K562 (cell line): Measurements from ENCODE around the gene ATMIN. TPM values are rescaled to one million over a fixed set of nuclear protein-coding genes. Genes with fewer than 3 reads are reported as not detected.

ENCODE experiments used
- ATAC-seq: fragments of 200-7000 bp; cut with Tn5 transposase; 3 replicates; pipeline ENCODE4 v1.9.1; 2020; ENCODE audit warnings: moderate library complexity
- BruUV-seq: library from RNA; stranded (reverse); fragments of 400-500 nt; replicated peaks from 2 replicates; lab custom pipeline; 2021; lab: Mats Ljungman, UMichigan
- CTCF ChIA-PET: fragments of 300-600 bp; formaldehyde crosslinking; extraction: SDS; loops from one replicate; lab custom pipeline; 2021; ENCODE audit warnings: low intra/inter-chr PET ratio; lab: Yijun Ruan, JAX
- POLR2A ChIA-PET: fragments of 300-600, 350-650 bp; sonication (Branson Sonifier 250); formaldehyde crosslinking; extraction: SDS; loops from one replicate; lab custom pipeline; 2021; ENCODE audit warnings: antibody characterized with exemption, inconsistent platforms; lab: Yijun Ruan, JAX
- DNase-seq, 4 experiments: peaks; one replicate each; pipeline versions ENCODE4 v3.0.0 to v3.0.0-alpha.2; 2011 to 2018; ENCODE audit warnings: low spot score in 3 of 4, mixed read lengths in 3 of 4; ENCODE audit errors: extremely low read depth in 1 of 4
- FAIRE-seq: peaks from 2 replicates; lab custom pipeline; 2011; peaks lifted over from hg19 to GRCh38; lab: Jason Lieb, UNC
- H2AFZ ChIP-seq: 2 replicates; pipeline ENCODE4 v1.6.0; 2011; ENCODE audit warnings: low read depth, low read length, control low read depth, inconsistent platforms
- H3K27ac ChIP-seq: fragments of 200-600 bp; 3 replicates; pipeline ENCODE4 v1.8.0; 2011; ENCODE audit warnings: low read depth, mild to moderate bottlenecking, control low read depth, inconsistent platforms, low read length, moderate library complexity, mixed read lengths; ENCODE audit errors: extremely low read depth
- H3K27me3 ChIP-seq, 2 experiments: fragments of 300-600 bp in 1 of 2; 2 replicates in 1 of 2; 3 replicates in 1 of 2; pipeline versions ENCODE4 v1.6.0 to v1.8.0; 2011; ENCODE audit warnings: inconsistent platforms in 2 of 2, low read length in 2 of 2, mild to moderate bottlenecking in 1 of 2, mixed read lengths in 1 of 2, moderate library complexity in 1 of 2; ENCODE audit not compliant: control insufficient read depth in 2 of 2, insufficient read depth in 2 of 2
- H3K36me3 ChIP-seq: fragments of 300-600 bp; 3 replicates; pipeline ENCODE4 v1.8.0; 2011; ENCODE audit warnings: mild to moderate bottlenecking, low read length, inconsistent platforms; ENCODE audit not compliant: control insufficient read depth, insufficient read depth
- H3K4me1 ChIP-seq, 2 experiments: fragments of 200-600 bp in 1 of 2; replicated peaks in 1 of 2; 2 replicates in 1 of 2; 3 replicates in 1 of 2; pipeline versions ENCODE4 v1.5.1 to v1.8.0; 2011; ENCODE audit warnings: inconsistent platforms in 2 of 2, low read length in 2 of 2, mild to moderate bottlenecking in 1 of 2, mixed read lengths in 1 of 2, moderate library complexity in 1 of 2; ENCODE audit not compliant: control insufficient read depth in 2 of 2, insufficient read depth in 2 of 2
- H3K4me2 ChIP-seq: 2 replicates; pipeline ENCODE4 v1.6.1; 2011; ENCODE audit warnings: low read length, control low read depth, inconsistent platforms, mixed read lengths; ENCODE audit not compliant: insufficient read depth
- H3K4me3 ChIP-seq: fragments of 200-600 bp; sonication (generic), shearing (Covaris generic); 2 replicates; pipeline ENCODE4 v1.5.1; 2016; ENCODE audit warnings: control low read depth, inconsistent platforms
- H3K79me2 ChIP-seq: fragments of 200-600 bp; 3 replicates; pipeline ENCODE4 v1.8.0; 2011; ENCODE audit warnings: low read length, inconsistent platforms; ENCODE audit not compliant: control insufficient read depth, insufficient read depth
- H3K9ac ChIP-seq, 2 experiments: 2 replicates each; pipeline versions ENCODE4 v1.6.0 to v1.6.1; 2011; ENCODE audit warnings: low read depth in 2 of 2, low read length in 2 of 2, control low read depth in 1 of 2, inconsistent platforms in 1 of 2, mild to moderate bottlenecking in 1 of 2, mixed read lengths in 1 of 2; ENCODE audit not compliant: insufficient read depth in 1 of 2
- H3K9me1 ChIP-seq: one replicate; pipeline ENCODE4 v1.6.0; 2011; ENCODE audit warnings: inconsistent platforms, mild to moderate bottlenecking, low read length, moderate library complexity; ENCODE audit not compliant: control insufficient read depth, insufficient read depth
- H3K9me3 ChIP-seq: replicated peaks from 2 replicates; pipeline ENCODE4 v1.5.1; 2011; ENCODE audit warnings: low read depth, low read length, inconsistent platforms; ENCODE audit not compliant: control insufficient read depth, insufficient read depth
- H4K20me1 ChIP-seq: replicated peaks from 2 replicates; pipeline ENCODE4 v1.6.1; 2011; ENCODE audit warnings: low read length, inconsistent platforms, mixed read lengths; ENCODE audit not compliant: control insufficient read depth, insufficient read depth
- NFE2 ChIP-seq: IDR thresholded peaks from 2 replicates; pipeline ENCODE4 v1.6.1; 2014; ENCODE audit warnings: antibody characterized with exemption, low read depth
- RAD51 ChIP-seq: fragments of 450-650 bp; IDR thresholded peaks from 2 replicates; pipeline ENCODE4 v1.7.1; 2016; ENCODE audit warnings: low read depth, mild to moderate bottlenecking, borderline replicate concordance
- RREB1 ChIP-seq: fragments of 250-450 bp; sonication (Bioruptor Pico); IDR thresholded peaks from 2 replicates; pipeline ENCODE4 v1.4.0; 2020
- SMAD1 ChIP-seq: fragments of 150-350 bp; IDR thresholded peaks from 2 replicates; pipeline ENCODE4 v1.6.1; 2014; ENCODE audit warnings: low read length, low read depth; ENCODE audit not compliant: partially characterized antibody
- SRSF7 ChIP-seq: fragments of 200-400 bp; formaldehyde crosslinking; optimal IDR thresholded peaks from 2 replicates; pipeline ENCODE3; 2017; ENCODE audit warnings: mild to moderate bottlenecking, low read depth, low read length
- ZNF740 ChIP-seq, 3 experiments: fragments of 200-800 bp in 1 of 3; sonication (Bioruptor generic) in 1 of 3; sonication (generic) in 1 of 3; formaldehyde crosslinking in 1 of 3; IDR thresholded peaks; 2 replicates each; pipeline versions ENCODE4 v1.6.1 to v1.8.0; 2016 to 2022; ENCODE audit warnings: mild to moderate bottlenecking in 2 of 3, missing compliant biosample characterization in 2 of 3, missing genetic modification characterization in 2 of 3, missing genetic modification reagents in 1 of 3
- ZNF76 ChIP-seq: fragments of 250-450 bp; sonication (Bioruptor Pico); IDR thresholded peaks from 2 replicates; pipeline ENCODE4 v1.4.0; 2020; ENCODE audit warnings: mild to moderate bottlenecking, moderate library complexity, borderline replicate concordance
- WGBS: fragments of 100-300 bp; shearing (Covaris generic); methylation state at CpG from one replicate; pipeline ENCODE4 v1.1.6; 2016; ENCODE audit warnings: low coverage, mixed read lengths; ENCODE audit not compliant: insufficient coverage; ENCODE audit errors: missing lambda C conversion rate; 5-methylcytosine and 5-hydroxymethylcytosine counted together
- in situ Hi-C: fragments of 300-500 bp; cut with MboI; formaldehyde crosslinking; loops from 4 replicates; pipeline ENCODE4 v1.15.0; 2018; ENCODE audit warnings: inconsistent platforms, mixed read lengths
- intact Hi-C: fragments of 100-400 bp; cut with micrococcal nuclease; formaldehyde crosslinking; loops from 2 replicates; pipeline ENCODE4 v1.14.2; 2022
- polyA plus RNA-seq, 8 experiments: library from polyadenylated mRNA; depleted of rRNA in 4 of 8; stranded (reverse) in 5 of 8; unstranded in 3 of 8; fragments of >200 nt; fragmentation: Nextera tagmentation in 2 of 8; fragmentation: Illumina TruSeq in 1 of 8; extraction: Ambion mirVana in 2 of 8; extraction: Trizol in 1 of 8; gene quantifications; 2 replicates each; pipeline versions ENCODE4 v1.2.1 to v1.2.3, GENCODE V29; 2011 to 2014; ENCODE audit warnings: inconsistent platforms in 1 of 8, missing spikeins in 1 of 8
- total RNA-seq, 7 experiments: library from RNA; depleted of rRNA in 6 of 7; stranded (reverse); fragments of >200 nt in 6 of 7; fragmentation: Illumina TruSeq in 2 of 7; extraction: Trizol in 2 of 7; gene quantifications; 2 replicates each; pipeline versions ENCODE4 v1.2.1 to v1.2.3, GENCODE V29; 2011 to 2021; ENCODE audit warnings: low replicate concordance in 1 of 7

The ATMIN gene
- total and polyA plus RNA-seq, 9 of the 15 experiments (the other 6 are each of a cell fraction or from before 2014, with no cell fraction given), result 6.7 to 40.9 (median 23.4) TPM

- TF ChIP-seq RAD51 (no peak), NFE2 (peak; percentile 71)
These were observed 41.0 kb downstream of the ATMIN start (continued) for GRCh38 chr16:81076566-81077075.

- ChIA-PET CTCF (interaction anchor here (0.7 to 1.4 kb wide), 2 partner anchors 41 to 42 kb away, joined by 4 to 5 read pairs; partner anchors contain the start of gene ATMIN), POLR2A (interaction anchor here (0.5 to 2.1 kb wide), 9 partner anchors 11 to 448 kb away, joined by 3 to 8 read pairs (median 4); partner anchors contain the start of genes CENPN and CMC2)
- BruUV-seq, result TSS peak; percentile 90
- H3K4me2 ChIP-seq, result peak within 1 kb of the TSS; percentile 99
- H3K36me3 ChIP-seq, result peaks cover 12% of the 10 kb centered on the region; the same call in 1 of the 3 replicates
- FAIRE-seq (no peak), ATAC-seq (peak; percentile 96), DNase-seq (peak; percentile 94 to 98 (median 96))
- intact Hi-C loops (loop anchor here (2.0 kb wide), 2 partner anchors 19 to 41 kb away; partner anchors contain the start of gene GCSH), in situ Hi-C loops (no loop called here)
- peak within 1 kb of the TSS; percentile 92 for H3K4me3 ChIP-seq
- no peaks in the 10 kb centered on the region for H3K9me1 ChIP-seq
- H3K27me3 ChIP-seq, result no peaks in the 10 kb centered on the region
- no peaks in the 10 kb centered on the region for H3K9me3 ChIP-seq
- peak within 1 kb of the TSS; percentile 81 for H3K27ac ChIP-seq
- no peaks in the 10 kb centered on the region for H3K79me2 ChIP-seq
- peak within 1 kb of the TSS; percentile 100 for H2AFZ ChIP-seq
- H3K9ac ChIP-seq, result peak within 1 kb of the TSS; percentile 86 to 93
- H3K4me1 ChIP-seq, result peaks cover 7 to 16% of the 10 kb centered on the region in 2 experiments; a peak in 4 of 5 replicates
- 10% methylated on average over 59 of the region's 59 CpGs for WGBS
- H4K20me1 ChIP-seq, result no peaks in the 10 kb centered on the region
- TF ChIP-seq RREB1 (CRISPR knock-in tag) (peak; percentile 76; the same call in 1 of the 2 replicates), ZNF740 (CRISPR knock-in tag; IDR thresholded peaks at IDR 0.05) (peak; percentile 77), ZNF740 (tag; IDR thresholded peaks at IDR 0.05) (no peak), SMAD1 (peak; percentile 50), SRSF7 (no peak), ZNF76 (peak; percentile 53; the same call in 1 of the 2 replicates)
These were observed 41.7 kb downstream of the ATMIN start, which contains the start of gene C16orf46 for GRCh38 chr16:81077076-81077940. Gene C16orf46 (minus strand): TSS chr16:81077238. CDS start chr16:81063955, 13,283 bp downstream.
